Measurements from ENCODE around the gene KCNJ15. TPM values are rescaled to one million over a fixed set of nuclear protein-coding genes. Genes with fewer than 3 reads are reported as not detected.

KCNJ15 gene
- total and polyA plus RNA-seq, 2 donors (not counting 1 experiment from before 2014, with no cell fraction given): not detected

DNA sequence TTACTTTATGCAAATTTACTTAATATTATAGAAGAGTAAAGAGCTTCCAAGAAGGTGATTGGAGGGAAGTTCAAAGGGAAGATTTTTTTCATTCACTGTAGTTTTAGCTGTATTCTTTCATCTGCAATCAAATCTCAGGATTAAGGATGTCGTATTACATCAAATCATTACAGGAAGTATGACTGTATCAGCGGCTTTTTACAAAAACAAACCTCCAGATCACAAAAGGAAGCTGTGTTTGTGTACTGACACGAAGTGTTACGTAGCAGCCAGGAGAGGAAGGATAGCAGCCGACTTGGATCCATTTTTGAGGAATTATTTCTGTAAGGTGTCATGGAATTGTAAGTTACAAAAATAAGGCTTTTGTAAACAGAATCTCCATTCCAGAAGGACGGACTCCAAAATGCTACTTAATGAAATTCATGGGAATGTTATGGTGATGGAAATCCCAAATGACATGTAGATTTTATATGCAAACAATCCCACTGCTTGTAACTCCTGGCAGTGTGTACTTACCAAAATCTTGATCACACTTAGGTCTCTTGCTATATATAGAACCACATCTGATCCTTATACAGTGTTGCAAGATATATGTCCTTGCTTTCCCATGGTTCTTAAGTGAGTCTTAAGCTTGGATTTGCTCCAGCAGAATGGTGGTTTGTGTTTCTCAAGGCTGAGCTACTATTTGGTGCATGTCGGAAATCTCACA is 49.8 kb downstream of the KCNJ15 start:
- H3K4me3 ChIP-seq (ENCODE audit: control extremely low read depth in 1 of 5, extremely low read depth in 1 of 5, insufficient read depth in 1 of 5, low read depth in 2 of 5, low read length in 4 of 5): no peak overlapping the region
- no peak overlapping the region for H3K4me2 ChIP-seq (replicated peaks; ENCODE audit: low read depth, low read length, poor library complexity, severe bottlenecking)
- H3K27ac ChIP-seq (ENCODE audit: low read length in 2 of 2): no peak overlapping the region
- no peaks in the 10 kb centered on the region for H3K36me3 ChIP-seq (replicated peaks in 1 of 2; ENCODE audit: control extremely low read depth in 1 of 2, control insufficient read depth in 1 of 2, extremely low read depth in 1 of 2, insufficient read depth in 2 of 2, low read length in 1 of 2)
- POLR2A ChIA-PET: no interaction called here
- TF ChIP-seq, protein P1, sequence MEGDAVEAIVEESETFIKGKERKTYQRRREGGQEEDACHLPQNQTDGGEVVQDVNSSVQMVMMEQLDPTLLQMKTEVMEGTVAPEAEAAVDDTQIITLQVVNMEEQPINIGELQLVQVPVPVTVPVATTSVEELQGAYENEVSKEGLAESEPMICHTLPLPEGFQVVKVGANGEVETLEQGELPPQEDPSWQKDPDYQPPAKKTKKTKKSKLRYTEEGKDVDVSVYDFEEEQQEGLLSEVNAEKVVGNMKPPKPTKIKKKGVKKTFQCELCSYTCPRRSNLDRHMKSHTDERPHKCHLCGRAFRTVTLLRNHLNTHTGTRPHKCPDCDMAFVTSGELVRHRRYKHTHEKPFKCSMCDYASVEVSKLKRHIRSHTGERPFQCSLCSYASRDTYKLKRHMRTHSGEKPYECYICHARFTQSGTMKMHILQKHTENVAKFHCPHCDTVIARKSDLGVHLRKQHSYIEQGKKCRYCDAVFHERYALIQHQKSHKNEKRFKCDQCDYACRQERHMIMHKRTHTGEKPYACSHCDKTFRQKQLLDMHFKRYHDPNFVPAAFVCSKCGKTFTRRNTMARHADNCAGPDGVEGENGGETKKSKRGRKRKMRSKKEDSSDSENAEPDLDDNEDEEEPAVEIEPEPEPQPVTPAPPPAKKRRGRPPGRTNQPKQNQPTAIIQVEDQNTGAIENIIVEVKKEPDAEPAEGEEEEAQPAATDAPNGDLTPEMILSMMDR (IDR thresholded peaks at IDR 0.05): no peak
- TF ChIP-seq EZH2 (IDR thresholded peaks at IDR 0.05; ENCODE audit: borderline replicate concordance, insufficient read depth, low read depth, low read length, poor library complexity, severe bottlenecking): no peak
- no peak overlapping the region for H3K4me3 Mint-ChIP-seq
- peaks cover 2% of the 10 kb centered on the region for H3K9me3 Mint-ChIP-seq (ENCODE audit: insufficient read depth)
- H4K20me1 ChIP-seq (ENCODE audit: control insufficient read depth, insufficient read depth, low read length, poor library complexity, severe bottlenecking): no peaks in the 10 kb centered on the region
- H3K27me3 ChIP-seq (replicated peaks in 1 of 4; ENCODE audit: control extremely low read depth in 1 of 4, control insufficient read depth in 3 of 4, insufficient read depth in 4 of 4, low read length in 3 of 4): no peaks in the 10 kb centered on the region
- no peaks in the 10 kb centered on the region for H3K4me1 ChIP-seq (ENCODE audit: control insufficient read depth in 2 of 2, insufficient read depth in 2 of 2, low read length in 2 of 2)
- WGBS (ENCODE audit: insufficient coverage): no CpG with 5 or more reads among the region's 7 CpGs
- ATAC-seq (ENCODE audit: low read depth): no peak
- no peak overlapping the region for H3K9ac ChIP-seq (ENCODE audit: low read length)
- no peaks in the 10 kb centered on the region for H3K27me3 Mint-ChIP-seq
- H3K4me1 Mint-ChIP-seq: no peaks in the 10 kb centered on the region
- no peak overlapping the region for H2AFZ ChIP-seq (ENCODE audit: insufficient read depth, low read depth, low read length, poor library complexity, severe bottlenecking)
- no peak overlapping the region for H3K27ac Mint-ChIP-seq
- intact Hi-C loops (cut with micrococcal nuclease): no loop called here
- no peak for DNase-seq
- no peaks in the 10 kb centered on the region for H3K79me2 ChIP-seq (ENCODE audit: control insufficient read depth, insufficient read depth, low read length)
- no peaks in the 10 kb centered on the region for H3K9me3 ChIP-seq (ENCODE audit: control extremely low read depth in 1 of 3, control insufficient read depth in 2 of 3, insufficient read depth in 1 of 3, low read length in 2 of 3)
- CTCF ChIA-PET: no interaction called here

DNA sequence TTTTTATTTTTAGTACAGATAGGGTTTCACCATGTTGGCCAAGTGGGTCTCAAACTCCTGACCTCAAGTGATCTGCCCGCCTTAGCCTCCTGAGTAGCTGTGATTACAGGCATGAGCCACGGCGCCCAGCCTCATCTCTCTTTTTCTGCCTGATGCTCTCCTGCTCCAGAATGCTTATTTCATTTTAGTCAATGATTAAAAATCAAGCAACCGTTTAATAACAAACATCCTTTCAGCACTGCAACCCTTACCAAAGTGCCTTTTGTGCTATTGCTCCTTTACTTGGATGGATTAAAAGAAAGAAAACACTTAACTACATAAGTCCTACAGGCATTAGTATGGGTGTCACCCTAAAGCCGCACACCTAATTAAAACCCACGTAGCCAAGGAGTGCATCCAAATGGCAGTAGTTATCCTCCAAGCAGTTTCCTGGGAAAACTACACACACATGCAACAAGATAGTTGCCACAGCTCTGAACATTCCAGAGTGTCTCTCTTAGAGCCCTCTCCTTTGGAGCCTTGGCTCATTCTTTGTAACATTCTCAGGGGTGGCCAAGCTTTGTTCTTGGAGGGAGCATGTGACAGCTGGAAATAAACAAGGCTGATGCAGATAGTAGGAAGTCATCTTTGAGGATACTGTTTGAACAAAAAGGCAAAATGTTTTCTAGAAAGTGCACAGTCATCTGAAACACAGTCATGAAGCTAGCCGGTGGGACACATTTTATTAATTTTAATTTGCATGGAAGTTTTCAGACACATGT is 51.2 kb downstream of the KCNJ15 start:
- TF ChIP-seq, protein P1 (IDR thresholded peaks at IDR 0.05): no peak
- no peak for TF ChIP-seq EZH2 (IDR thresholded peaks at IDR 0.05; ENCODE audit: borderline replicate concordance, insufficient read depth, low read depth, low read length, poor library complexity, severe bottlenecking)
- ChIA-PET POLR2A (no interaction called here), CTCF (no interaction called here)

More for the DNA sequence above, 51.2 kb downstream of the KCNJ15 start:
- no peak for ATAC-seq (ENCODE audit: low read depth)
- Histone ChIP-seq H4K20me1 (ENCODE audit: control insufficient read depth, insufficient read depth, low read length, poor library complexity, severe bottlenecking) (no peaks in the 10 kb centered on the region), H3K9me3 (ENCODE audit: control extremely low read depth in 1 of 3, control insufficient read depth in 2 of 3, insufficient read depth in 1 of 3, low read length in 2 of 3) (no peaks in the 10 kb centered on the region), H3K9ac (ENCODE audit: low read length) (no peak overlapping the region), H2AFZ (ENCODE audit: insufficient read depth, low read depth, low read length, poor library complexity, severe bottlenecking) (no peak overlapping the region), H3K4me2 (replicated peaks; ENCODE audit: low read depth, low read length, poor library complexity, severe bottlenecking) (no peak overlapping the region), H3K4me1 (ENCODE audit: control insufficient read depth in 2 of 2, insufficient read depth in 2 of 2, low read length in 2 of 2) (no peaks in the 10 kb centered on the region), H3K4me3 (ENCODE audit: control extremely low read depth in 1 of 5, extremely low read depth in 1 of 5, insufficient read depth in 1 of 5, low read depth in 2 of 5, low read length in 4 of 5) (no peak overlapping the region), H3K36me3 (replicated peaks in 1 of 2; ENCODE audit: control extremely low read depth in 1 of 2, control insufficient read depth in 1 of 2, extremely low read depth in 1 of 2, insufficient read depth in 2 of 2, low read length in 1 of 2) (no peaks in the 10 kb centered on the region), H3K27me3 (replicated peaks in 1 of 4; ENCODE audit: control extremely low read depth in 1 of 4, control insufficient read depth in 3 of 4, insufficient read depth in 4 of 4, low read length in 3 of 4) (no peaks in the 10 kb centered on the region), H3K79me2 (ENCODE audit: control insufficient read depth, insufficient read depth, low read length) (no peaks in the 10 kb centered on the region), H3K27ac (ENCODE audit: low read length in 2 of 2) (no peak overlapping the region)
- no peak for DNase-seq
- Mint-ChIP-seq H3K4me1 (no peaks in the 10 kb centered on the region), H3K27ac (no peak overlapping the region), H3K9me3 (ENCODE audit: insufficient read depth) (peaks cover 2% of the 10 kb centered on the region), H3K4me3 (no peak overlapping the region), H3K27me3 (no peaks in the 10 kb centered on the region)
- intact Hi-C loops (cut with micrococcal nuclease): no loop called here
- 95% methylated on average over 6 of the region's 7 CpGs for WGBS (ENCODE audit: insufficient coverage)

All from B cell (primary cell).